Colon (tissue), 2 donors: ENCODE measurements around the gene ICE2.
"Not testable (repeated sequence)": the region's sequence is repeated elsewhere in the genome, so short reads cannot be mapped to it uniquely, and the experiment has no call there.

Source experiments
- FAIRE-seq: peaks from 2 replicates; lab custom pipeline; 2012; peaks lifted over from hg19 to GRCh38; lab: Jason Lieb, UNC
- donor health status: control.
- donor health status: control.

Gene ICE2

GRCh38 chr15:60410350-60410749 lies 68.6 kb downstream of the ICE2 start:
- FAIRE-seq: not testable (repeated sequence)

DNA sequence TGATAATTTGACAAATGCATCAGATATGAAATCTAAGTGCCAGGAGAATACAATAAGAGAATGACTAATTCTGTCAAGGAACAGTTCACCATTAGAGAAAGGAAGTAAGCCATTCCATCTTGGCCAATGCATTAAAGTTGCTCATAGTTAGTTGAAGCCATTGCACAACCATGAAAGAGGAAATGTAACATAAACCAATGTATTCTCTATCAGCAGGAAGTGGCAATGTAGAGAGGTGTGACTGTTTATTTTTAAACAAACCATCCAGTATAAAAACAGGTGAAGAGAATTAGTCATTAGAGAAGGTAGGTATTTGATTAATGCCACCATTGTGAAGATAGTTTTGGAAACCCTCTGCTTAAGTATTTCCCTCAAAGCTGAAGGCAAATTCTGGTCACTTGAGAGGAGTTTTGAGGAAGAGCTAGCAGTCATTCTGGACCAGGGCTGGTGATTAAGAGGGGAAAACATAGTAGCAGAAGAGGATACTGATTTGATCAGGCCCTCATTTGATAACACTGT lies 70.4 kb downstream of the ICE2 start:
- FAIRE-seq: peak; percentile 38

DNA sequence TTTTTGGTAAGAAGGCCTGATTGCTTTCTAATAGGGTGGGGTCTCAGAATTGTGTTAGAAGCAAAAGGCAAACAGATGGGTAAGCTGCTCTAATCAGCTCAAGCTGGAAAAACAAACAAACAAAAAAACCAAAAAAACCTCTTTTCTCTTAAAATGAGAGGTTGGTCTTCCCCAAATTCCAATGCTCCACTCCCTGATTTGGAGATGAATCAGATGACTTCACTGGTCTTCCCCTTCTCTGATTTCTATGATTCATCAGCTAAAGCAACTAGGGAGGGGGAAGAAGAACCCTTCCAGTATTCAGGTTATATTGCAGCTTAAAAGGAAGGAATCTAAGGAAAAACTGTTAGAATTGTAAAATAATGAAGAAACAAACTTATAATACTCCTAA lies 71.5 kb downstream of the ICE2 start:
- FAIRE-seq: no peak

GRCh38 chr15:60406513-60407414 lies 72.2 kb downstream of the ICE2 start:
- no peak for FAIRE-seq

DNA sequence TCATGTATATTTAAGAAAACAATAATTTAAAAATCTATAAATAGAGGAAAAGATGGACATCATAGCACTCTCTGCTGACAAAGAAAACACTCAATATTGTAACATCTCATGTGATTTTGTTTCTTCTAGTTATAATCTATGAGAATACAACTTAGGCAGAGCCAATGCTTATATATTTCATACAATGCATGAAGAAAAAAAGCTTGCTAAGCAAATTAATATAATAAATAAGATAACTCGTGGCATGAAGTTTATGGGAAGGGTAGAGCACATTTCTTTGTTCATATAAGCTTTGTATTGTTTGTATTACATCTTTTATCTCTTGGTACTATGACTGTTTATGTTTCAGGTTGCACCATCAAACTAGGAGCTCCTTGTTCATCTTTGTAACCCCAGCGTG lies 73.5 kb downstream of the ICE2 start:
- no peak for FAIRE-seq

DNA sequence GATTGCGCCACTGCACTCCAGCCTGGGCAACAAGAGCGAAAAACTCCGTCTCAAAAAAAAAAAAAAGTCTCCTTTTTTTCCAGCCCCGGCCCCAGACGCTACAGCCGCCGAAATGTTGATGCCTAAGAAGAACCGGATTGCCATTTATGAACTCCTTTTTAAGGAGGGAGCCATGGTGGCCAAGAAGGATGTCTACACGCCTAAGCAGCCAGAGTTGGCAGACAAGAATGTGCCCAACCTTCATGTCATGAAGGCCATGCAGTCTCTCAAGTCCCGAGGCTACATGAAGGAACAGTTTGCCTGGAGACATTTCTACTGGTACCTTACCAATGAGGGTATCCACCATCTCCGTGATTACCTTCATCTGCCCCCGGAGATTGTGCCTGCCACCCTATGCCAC lies 74.6 kb downstream of the ICE2 start:
- not testable (repeated sequence) for FAIRE-seq

- FAIRE-seq: no peak
These were observed 78.0 kb downstream of the ICE2 start for GRCh38 chr15:60400944-60401343.

DNA sequence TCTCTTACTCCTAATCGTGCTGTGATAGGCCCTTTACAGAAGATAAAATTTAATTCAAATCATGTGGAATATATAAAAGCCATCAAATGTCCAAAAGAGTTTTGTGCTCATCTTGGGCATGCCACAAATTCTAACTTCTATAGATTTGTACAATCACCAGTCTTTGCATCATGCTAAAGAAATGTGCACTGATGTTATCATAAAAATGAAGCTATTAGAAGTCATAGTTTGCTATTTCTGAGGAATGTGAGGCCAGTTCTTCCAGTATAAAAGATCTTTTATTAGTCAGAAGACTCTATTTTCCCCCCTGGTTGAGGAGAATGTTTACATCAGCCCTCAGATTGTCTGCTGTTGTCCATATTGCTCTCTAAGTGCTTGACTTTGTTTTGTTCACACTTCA lies 79.0 kb downstream of the ICE2 start:
- no peak for FAIRE-seq

DNA sequence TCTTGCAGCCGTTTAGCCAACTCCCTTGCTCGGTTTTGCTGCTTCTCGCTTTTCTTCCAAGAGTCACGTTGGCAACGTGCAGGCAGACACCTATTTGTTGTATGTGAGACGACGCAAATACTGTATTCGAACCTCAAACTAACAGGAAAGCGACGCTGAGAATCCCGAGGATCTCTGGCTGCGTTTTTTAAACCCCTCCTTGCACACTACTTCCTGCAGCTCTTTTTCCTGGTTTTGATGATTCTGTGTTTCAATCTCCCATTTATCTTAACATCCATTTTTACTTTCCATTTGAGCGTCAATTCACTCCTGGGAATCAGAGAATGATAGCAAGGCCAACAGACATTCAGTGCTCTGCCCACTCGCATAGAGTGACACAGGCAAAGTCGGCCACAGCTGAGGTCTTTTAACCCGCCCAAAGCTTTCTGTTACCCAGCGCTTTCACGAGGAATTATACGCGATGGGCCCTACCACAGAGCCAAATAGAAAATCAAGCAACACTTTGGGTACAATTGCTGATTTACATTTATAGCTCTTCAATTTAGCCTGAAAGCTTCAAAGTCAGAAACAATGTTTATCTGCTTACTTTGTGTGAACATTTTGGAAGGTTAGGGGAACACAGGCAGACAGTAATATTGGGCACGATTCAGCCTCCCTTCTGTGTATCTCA lies 79.6 kb downstream of the ICE2 start:
- FAIRE-seq: no peak

DNA sequence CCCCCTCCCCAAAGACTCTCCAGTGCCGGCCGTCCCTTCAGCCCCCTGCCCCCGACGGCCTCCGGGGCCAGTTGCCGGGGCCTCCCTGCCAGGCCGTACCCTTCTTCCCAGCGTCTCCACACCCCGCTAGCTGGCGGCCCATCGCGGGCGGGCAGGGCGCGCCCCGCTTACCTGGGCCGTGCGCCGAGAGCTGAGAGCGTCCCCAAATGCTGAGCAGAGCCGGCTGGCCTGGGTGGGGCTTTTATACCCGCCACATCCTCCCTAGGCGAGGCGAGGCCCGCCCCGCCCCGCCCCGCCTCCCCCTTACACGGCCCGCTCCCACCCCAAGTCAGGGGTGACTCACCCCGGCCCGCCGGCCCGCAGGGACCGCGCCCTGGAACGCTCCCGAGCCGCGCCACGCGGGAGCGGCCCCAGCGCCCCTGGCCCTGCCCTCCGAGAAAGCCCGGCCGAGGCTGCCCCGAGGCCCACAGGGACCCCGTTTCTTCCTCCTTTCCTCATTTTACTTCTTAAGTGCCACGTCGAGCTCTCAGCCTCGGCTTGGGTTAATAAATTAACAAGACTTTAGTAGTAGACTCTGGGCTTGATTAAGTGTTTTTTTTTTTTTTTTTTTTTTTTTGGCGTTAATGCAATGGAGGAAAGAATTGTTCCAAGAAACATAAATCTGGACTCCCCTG lies 81.0 kb downstream of the ICE2 start, which contains the start of gene ANXA2:
Gene ANXA2 (minus strand): TSS at position 215 of the 674 bp plus-strand sequence. CDS start 11,911 bp downstream, outside the sequence.
- no peak for FAIRE-seq

- FAIRE-seq: no peak
These were observed 81.8 kb downstream of the ICE2 start for GRCh38 chr15:60396958-60397771.

- no peak for FAIRE-seq
These were observed 82.4 kb downstream of the ICE2 start for GRCh38 chr15:60396560-60396957.

GRCh38 chr15:60396100-60396499 lies 82.8 kb downstream of the ICE2 start:
- no peak for FAIRE-seq

- no peak for FAIRE-seq
These were observed 83.5 kb downstream of the ICE2 start for GRCh38 chr15:60395276-60396011.

DNA sequence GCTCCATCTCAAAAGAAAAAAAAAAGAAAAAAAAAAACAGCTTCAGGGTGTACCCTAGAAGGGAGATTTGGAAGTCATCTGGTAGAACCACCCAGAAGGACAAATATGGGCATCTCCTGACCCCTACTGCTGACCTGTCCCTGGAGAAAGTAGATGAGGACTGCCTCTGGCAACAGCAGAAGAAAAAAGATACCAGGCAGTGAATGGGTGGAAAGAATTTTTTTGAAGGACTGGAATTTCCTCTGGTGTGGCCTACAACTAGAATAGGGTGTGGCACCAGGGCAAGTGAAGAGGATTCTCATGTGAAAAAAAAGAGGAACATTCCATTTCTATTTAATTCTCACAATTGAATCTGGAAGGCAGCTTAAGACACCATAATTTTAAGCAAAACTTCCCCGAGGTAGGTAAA lies 84.2 kb downstream of the ICE2 start:
- FAIRE-seq: no peak

- FAIRE-seq: no peak
These were observed 85.8 kb downstream of the ICE2 start for GRCh38 chr15:60392986-60393790.

DNA sequence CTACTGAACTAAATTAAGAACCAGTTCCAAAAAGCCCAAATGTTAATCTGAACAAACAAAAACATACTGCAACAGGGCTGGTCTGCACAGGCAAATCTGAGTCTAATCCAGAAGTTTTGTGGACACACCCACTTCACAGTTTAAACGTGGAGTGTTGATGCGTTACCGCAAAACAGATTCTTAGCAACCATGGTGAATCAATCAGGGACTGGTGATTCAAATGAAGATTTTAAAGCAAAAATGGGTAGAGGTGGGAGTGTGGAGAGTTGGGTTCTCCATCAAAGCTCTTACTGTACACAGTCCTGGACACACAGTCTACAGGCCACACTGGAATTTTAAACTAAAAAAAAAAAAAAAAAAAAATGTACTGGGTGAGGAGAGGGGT lies 86.3 kb downstream of the ICE2 start:
- FAIRE-seq: no peak

- FAIRE-seq: no peak
These were observed 87.1 kb downstream of the ICE2 start for GRCh38 chr15:60391722-60392315.

DNA sequence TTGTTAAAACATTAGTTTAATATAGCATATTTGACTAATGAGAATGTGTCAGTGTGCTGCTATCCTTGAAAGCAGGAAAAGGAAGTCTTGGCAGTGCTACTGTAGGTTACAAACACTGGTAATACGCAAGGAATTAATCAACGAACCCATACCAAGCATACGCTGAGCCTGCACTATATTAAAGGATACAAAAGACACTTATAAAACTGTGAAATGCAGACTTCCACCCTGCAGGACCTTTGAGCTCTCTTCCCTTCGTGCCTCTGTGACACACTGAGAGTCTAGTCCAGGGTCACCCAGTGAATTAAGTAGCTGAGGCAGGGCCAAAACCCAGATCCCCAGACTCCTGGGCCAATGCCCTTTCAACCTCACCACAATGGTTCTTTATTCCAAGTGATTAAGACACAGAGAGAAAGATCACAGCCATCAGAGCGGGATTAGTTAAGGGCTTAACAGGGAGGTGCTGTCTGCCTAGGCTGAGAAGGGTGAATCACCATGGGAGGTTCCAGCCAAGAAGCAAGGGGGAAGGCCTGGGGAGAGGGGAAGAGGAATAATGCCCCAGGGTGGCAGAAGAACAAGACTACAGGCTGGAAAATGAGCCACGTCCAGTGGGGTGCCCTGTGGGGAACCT lies 88.0 kb downstream of the ICE2 start:
- no peak for FAIRE-seq
